Measurements from ENCODE around the gene SLC22A15. TPM values are rescaled to one million over a fixed set of nuclear protein-coding genes. Genes with fewer than 3 reads are reported as not detected.

Gene SLC22A15
- total and polyA plus RNA-seq, 2 donors (not counting 1 experiment from before 2014, with no cell fraction given) = 4.9 to 21.0 TPM

DNA sequence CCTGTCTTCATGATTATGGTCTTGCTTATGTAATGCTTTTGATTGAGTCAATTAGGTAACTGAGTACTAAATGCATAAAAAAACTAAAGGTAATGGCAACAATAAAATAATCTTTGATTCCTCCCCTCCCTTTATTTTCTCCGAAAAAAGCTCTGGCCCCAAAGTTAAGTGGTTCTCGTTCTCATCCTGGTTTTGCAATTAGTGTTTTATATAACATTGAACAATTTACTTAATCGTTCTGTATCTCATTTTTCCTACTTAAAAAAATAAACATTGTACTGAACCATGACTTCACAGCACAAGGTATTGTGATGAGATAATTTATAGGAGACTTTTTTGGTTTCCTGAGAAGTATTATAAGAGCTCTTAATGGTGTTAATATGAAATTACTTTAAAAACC is 11.3 kb downstream of the SLC22A15 start:
- H3K4me1 ChIP-seq (ENCODE audit: control insufficient read depth, extremely low read depth, insufficient read depth, low read length) = no peaks in the 10 kb centered on the region
- TF ChIP-seq, protein P1, sequence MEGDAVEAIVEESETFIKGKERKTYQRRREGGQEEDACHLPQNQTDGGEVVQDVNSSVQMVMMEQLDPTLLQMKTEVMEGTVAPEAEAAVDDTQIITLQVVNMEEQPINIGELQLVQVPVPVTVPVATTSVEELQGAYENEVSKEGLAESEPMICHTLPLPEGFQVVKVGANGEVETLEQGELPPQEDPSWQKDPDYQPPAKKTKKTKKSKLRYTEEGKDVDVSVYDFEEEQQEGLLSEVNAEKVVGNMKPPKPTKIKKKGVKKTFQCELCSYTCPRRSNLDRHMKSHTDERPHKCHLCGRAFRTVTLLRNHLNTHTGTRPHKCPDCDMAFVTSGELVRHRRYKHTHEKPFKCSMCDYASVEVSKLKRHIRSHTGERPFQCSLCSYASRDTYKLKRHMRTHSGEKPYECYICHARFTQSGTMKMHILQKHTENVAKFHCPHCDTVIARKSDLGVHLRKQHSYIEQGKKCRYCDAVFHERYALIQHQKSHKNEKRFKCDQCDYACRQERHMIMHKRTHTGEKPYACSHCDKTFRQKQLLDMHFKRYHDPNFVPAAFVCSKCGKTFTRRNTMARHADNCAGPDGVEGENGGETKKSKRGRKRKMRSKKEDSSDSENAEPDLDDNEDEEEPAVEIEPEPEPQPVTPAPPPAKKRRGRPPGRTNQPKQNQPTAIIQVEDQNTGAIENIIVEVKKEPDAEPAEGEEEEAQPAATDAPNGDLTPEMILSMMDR (conservative IDR thresholded peaks at IDR 0.05 in 1 of 2, IDR thresholded peaks at IDR 0.05 in 1 of 2; ENCODE audit: low read depth in 1 of 2, low read length in 2 of 2) = no peak
- TF ChIP-seq EZH2 (IDR thresholded peaks at IDR 0.05; ENCODE audit: low read length, missing control alignments) = no peak
- H3K27ac ChIP-seq (ENCODE audit: insufficient read depth, low read length) = no peak overlapping the region
- no peak overlapping the region for H2AFZ ChIP-seq (ENCODE audit: low read length)
- no peak overlapping the region for H3K4me3 ChIP-seq (replicated peaks in 1 of 4; ENCODE audit: control extremely low read depth in 1 of 4, insufficient read depth in 1 of 4, low read depth in 3 of 4, low read length in 4 of 4)
- no peak overlapping the region for H3K9ac ChIP-seq (ENCODE audit: insufficient read depth, low read length)
- H4K20me1 ChIP-seq (ENCODE audit: control insufficient read depth, extremely low read depth, insufficient read depth, low read length) = no peaks in the 10 kb centered on the region
- no peaks in the 10 kb centered on the region for H3K79me2 ChIP-seq (ENCODE audit: control insufficient read depth, insufficient read depth, low read length)
- DNase-seq (ENCODE audit: low read depth in 2 of 2) = no peak
- H3K36me3 ChIP-seq (ENCODE audit: control insufficient read depth, insufficient read depth, low read length) = peaks cover 1% of the 10 kb centered on the region
- H3K27me3 ChIP-seq (ENCODE audit: control insufficient read depth, insufficient read depth, low read length) = no peaks in the 10 kb centered on the region
- no peak overlapping the region for H3K4me2 ChIP-seq (ENCODE audit: extremely low read depth, insufficient read depth, low read length)
- H3K9me3 ChIP-seq (ENCODE audit: control insufficient read depth, insufficient read depth, low read depth, low read length) = no peaks in the 10 kb centered on the region

- DNase-seq (ENCODE audit: low read depth in 2 of 2) = no peak
- no peaks in the 10 kb centered on the region for H4K20me1 ChIP-seq (ENCODE audit: control insufficient read depth, extremely low read depth, insufficient read depth, low read length)
- no peak overlapping the region for H3K4me2 ChIP-seq (ENCODE audit: extremely low read depth, insufficient read depth, low read length)
- TF ChIP-seq, protein P1 (conservative IDR thresholded peaks at IDR 0.05 in 1 of 2, IDR thresholded peaks at IDR 0.05 in 1 of 2; ENCODE audit: low read depth in 1 of 2, low read length in 2 of 2) = no peak
- TF ChIP-seq EZH2 (IDR thresholded peaks at IDR 0.05; ENCODE audit: low read length, missing control alignments) = no peak
- no peak overlapping the region for H3K27ac ChIP-seq (ENCODE audit: insufficient read depth, low read length)
- no peak overlapping the region for H3K4me3 ChIP-seq (replicated peaks in 1 of 4; ENCODE audit: control extremely low read depth in 1 of 4, insufficient read depth in 1 of 4, low read depth in 3 of 4, low read length in 4 of 4)
- H3K79me2 ChIP-seq (ENCODE audit: control insufficient read depth, insufficient read depth, low read length) = no peaks in the 10 kb centered on the region
- no peaks in the 10 kb centered on the region for H3K4me1 ChIP-seq (ENCODE audit: control insufficient read depth, extremely low read depth, insufficient read depth, low read length)
- H3K36me3 ChIP-seq (ENCODE audit: control insufficient read depth, insufficient read depth, low read length) = peaks cover 1% of the 10 kb centered on the region
- H3K9me3 ChIP-seq (ENCODE audit: control insufficient read depth, insufficient read depth, low read depth, low read length) = no peaks in the 10 kb centered on the region
- H3K9ac ChIP-seq (ENCODE audit: insufficient read depth, low read length) = no peak overlapping the region
- H2AFZ ChIP-seq (ENCODE audit: low read length) = no peak overlapping the region
- H3K27me3 ChIP-seq (ENCODE audit: control insufficient read depth, insufficient read depth, low read length) = no peaks in the 10 kb centered on the region
These were observed 12.6 kb downstream of the SLC22A15 start for GRCh38 chr1:115988953-115989352.

DNA sequence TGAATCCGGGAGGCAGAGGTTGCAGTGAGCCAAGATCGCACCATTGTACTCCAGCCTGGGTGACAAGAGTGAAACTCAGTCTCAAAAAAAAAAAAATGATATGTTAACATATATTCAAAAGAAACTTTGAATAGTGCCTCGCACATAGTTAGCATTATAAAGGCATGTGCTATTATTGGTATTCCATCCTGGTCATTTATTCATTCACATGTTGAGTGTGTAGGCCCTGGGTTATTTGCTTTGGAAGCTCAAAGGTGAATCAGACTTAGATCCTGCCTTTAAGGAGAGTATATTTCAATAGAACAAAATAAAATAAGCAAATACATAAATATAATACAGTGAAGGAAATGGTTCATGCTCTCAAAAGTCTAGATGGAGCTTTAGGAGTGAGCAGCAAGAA is 13.4 kb downstream of the SLC22A15 start:
- Histone ChIP-seq H2AFZ (ENCODE audit: low read length) (no peak overlapping the region), H4K20me1 (ENCODE audit: control insufficient read depth, extremely low read depth, insufficient read depth, low read length) (no peaks in the 10 kb centered on the region), H3K27ac (ENCODE audit: insufficient read depth, low read length) (no peak overlapping the region), H3K27me3 (ENCODE audit: control insufficient read depth, insufficient read depth, low read length) (no peaks in the 10 kb centered on the region), H3K9ac (ENCODE audit: insufficient read depth, low read length) (no peak overlapping the region), H3K4me3 (replicated peaks in 1 of 4; ENCODE audit: control extremely low read depth in 1 of 4, insufficient read depth in 1 of 4, low read depth in 3 of 4, low read length in 4 of 4) (no peak overlapping the region), H3K79me2 (ENCODE audit: control insufficient read depth, insufficient read depth, low read length) (no peaks in the 10 kb centered on the region), H3K4me1 (ENCODE audit: control insufficient read depth, extremely low read depth, insufficient read depth, low read length) (no peaks in the 10 kb centered on the region), H3K4me2 (ENCODE audit: extremely low read depth, insufficient read depth, low read length) (no peak overlapping the region), H3K36me3 (ENCODE audit: control insufficient read depth, insufficient read depth, low read length) (peaks cover 1% of the 10 kb centered on the region), H3K9me3 (ENCODE audit: control insufficient read depth, insufficient read depth, low read depth, low read length) (no peaks in the 10 kb centered on the region)
- DNase-seq (ENCODE audit: low read depth in 2 of 2) = no peak
- TF ChIP-seq EZH2 (IDR thresholded peaks at IDR 0.05; ENCODE audit: low read length, missing control alignments) = no peak
